Thyroid gland (tissue), 4 donors: ENCODE data around the gene ZNF518A. TPM values are rescaled to one million over a fixed set of nuclear protein-coding genes. Genes with fewer than 3 reads are reported as not detected.

ENCODE experiments used
- DNase-seq, 2 donors: peaks; one replicate each; pipeline ENCODE4 v3.0.0-alpha.2; 2019
- H3K27ac ChIP-seq, 3 donors: fragments of 200-600 bp; sonication (generic); 1 replicate in 2 of 3; 2 replicates in 1 of 3; pipeline ENCODE4 v1.5.1; 2016 to 2019; ENCODE audit warnings: mild to moderate bottlenecking in 1 of 3, moderate library complexity in 1 of 3
- H3K27me3 ChIP-seq: fragments of 200-600 bp; sonication (generic); one replicate; pipeline ENCODE4 v1.5.1; 2019
- H3K36me3 ChIP-seq, 2 donors: fragments of 200-600 bp; sonication (generic); one replicate each; pipeline ENCODE4 v1.5.1; 2016 to 2019
- H3K4me1 ChIP-seq, 2 donors: fragments of 200-600 bp; sonication (generic); one replicate each; pipeline ENCODE4 v1.5.1; 2017 to 2019
- H3K4me3 ChIP-seq, 3 donors: fragments of 200-600 bp; sonication (generic); replicated peaks in 1 of 3; 1 replicate in 2 of 3; 2 replicates in 1 of 3; pipeline ENCODE4 v1.5.1; 2016; ENCODE audit warnings: mild to moderate bottlenecking in 1 of 3
- H3K9me3 ChIP-seq: fragments of 200-600 bp; sonication (generic); one replicate; pipeline ENCODE4 v1.5.1; 2017
- POLR2A ChIP-seq, 2 donors: fragments of 450-650 bp; IDR thresholded peaks; one replicate each; pipeline ENCODE4 v1.6.1; 2017; ENCODE audit warnings: antibody characterized with exemption in 2 of 2, mild to moderate bottlenecking in 2 of 2, moderate library complexity in 1 of 2
- WGBS, 2 donors: methylation state at CpG; one replicate each; pipeline ENCODE4 v1.1.5; 2017; 5-methylcytosine and 5-hydroxymethylcytosine counted together
- intact Hi-C: fragments of 100-400 bp; cut with DNase I; formaldehyde crosslinking; loops from one replicate; pipeline ENCODE4 v1.15.1; 2023
- small RNA-seq: library from RNA; depleted of rRNA; stranded (forward); fragments of <200 nt; gene quantifications from one replicate; pipeline ENCODE3, GENCODE V24; 2016
- total RNA-seq, 4 donors: library from RNA; depleted of rRNA; stranded (reverse); fragments of >200 nt; gene quantifications; one replicate each; pipeline ENCODE4 v1.2.3, GENCODE V29; 2016
- TF ChIP-seq, protein P1 (sequence below), 6 experiments: fragments of 200-600 bp in 3 of 6; fragments of 450-650 bp in 3 of 6; sonication (generic) in 3 of 6; IDR thresholded peaks; one replicate each; pipeline ENCODE4 v1.5.1; 2016 to 2019; ENCODE audit warnings: antibody characterized with exemption in 6 of 6, mild to moderate bottlenecking in 2 of 6, inconsistent platforms in 1 of 6, moderate library complexity in 1 of 6

The ZNF518A gene
- total RNA-seq, 4 donors from 2014 or later: 31.1 to 43.5 (median 35.5) TPM

GRCh38 chr10:96208271-96208670 is 78.2 kb downstream of the ZNF518A start:
- peaks cover 0 to 4% of the 10 kb centered on the region in 2 donors for H3K36me3 ChIP-seq
- H3K4me3 ChIP-seq: no peak overlapping the region
- H3K9me3 ChIP-seq: no peaks in the 10 kb centered on the region
- intact Hi-C loops: no loop called here
- TF ChIP-seq, protein P1, sequence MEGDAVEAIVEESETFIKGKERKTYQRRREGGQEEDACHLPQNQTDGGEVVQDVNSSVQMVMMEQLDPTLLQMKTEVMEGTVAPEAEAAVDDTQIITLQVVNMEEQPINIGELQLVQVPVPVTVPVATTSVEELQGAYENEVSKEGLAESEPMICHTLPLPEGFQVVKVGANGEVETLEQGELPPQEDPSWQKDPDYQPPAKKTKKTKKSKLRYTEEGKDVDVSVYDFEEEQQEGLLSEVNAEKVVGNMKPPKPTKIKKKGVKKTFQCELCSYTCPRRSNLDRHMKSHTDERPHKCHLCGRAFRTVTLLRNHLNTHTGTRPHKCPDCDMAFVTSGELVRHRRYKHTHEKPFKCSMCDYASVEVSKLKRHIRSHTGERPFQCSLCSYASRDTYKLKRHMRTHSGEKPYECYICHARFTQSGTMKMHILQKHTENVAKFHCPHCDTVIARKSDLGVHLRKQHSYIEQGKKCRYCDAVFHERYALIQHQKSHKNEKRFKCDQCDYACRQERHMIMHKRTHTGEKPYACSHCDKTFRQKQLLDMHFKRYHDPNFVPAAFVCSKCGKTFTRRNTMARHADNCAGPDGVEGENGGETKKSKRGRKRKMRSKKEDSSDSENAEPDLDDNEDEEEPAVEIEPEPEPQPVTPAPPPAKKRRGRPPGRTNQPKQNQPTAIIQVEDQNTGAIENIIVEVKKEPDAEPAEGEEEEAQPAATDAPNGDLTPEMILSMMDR (IDR thresholded peaks at IDR 0.05): no peak
- no peak for TF ChIP-seq POLR2A (IDR thresholded peaks at IDR 0.05)
- H3K27me3 ChIP-seq: no peaks in the 10 kb centered on the region
- DNase-seq: no peak
- WGBS, 2 donors: 66 to 83% methylated on average over 2 of the region's 2 CpGs
- no peaks in the 10 kb centered on the region for H3K4me1 ChIP-seq
- H3K27ac ChIP-seq: no peak overlapping the region

DNA sequence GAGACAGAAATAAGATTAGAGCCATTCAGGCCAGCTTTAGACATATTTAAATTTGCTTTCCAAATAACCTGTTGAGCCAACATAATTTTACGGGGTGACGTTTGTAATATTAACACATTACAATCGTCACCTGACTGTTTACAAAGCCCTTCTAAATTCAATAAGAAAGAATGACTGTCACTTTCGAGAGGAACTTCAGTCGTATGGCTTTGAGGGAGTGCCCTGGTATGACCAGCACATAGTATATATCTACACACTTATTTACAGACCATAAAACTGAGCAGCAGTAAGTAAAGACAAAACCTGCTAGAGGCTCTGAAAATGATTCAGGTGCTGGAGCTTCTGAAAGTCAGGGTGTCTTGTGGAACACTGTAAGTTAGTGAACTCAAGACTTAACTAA is 78.8 kb downstream of the ZNF518A start:
- WGBS, 2 donors: 74 to 76% methylated on average over 5 of the region's 5 CpGs
- Histone ChIP-seq H3K36me3 (peaks cover 0 to 4% of the 10 kb centered on the region in 2 donors), H3K4me3 (no peak overlapping the region), H3K27me3 (no peaks in the 10 kb centered on the region), H3K9me3 (no peaks in the 10 kb centered on the region), H3K4me1 (no peaks in the 10 kb centered on the region), H3K27ac (no peak overlapping the region)
- DNase-seq: no peak
- TF ChIP-seq, protein P1 (IDR thresholded peaks at IDR 0.05): no peak
- no peak for TF ChIP-seq POLR2A (IDR thresholded peaks at IDR 0.05)
- intact Hi-C loops: no loop called here

- H3K27ac ChIP-seq: no peak overlapping the region
- intact Hi-C loops: no loop called here
- H3K36me3 ChIP-seq: peaks cover 0 to 6% of the 10 kb centered on the region in 2 donors
- no peaks in the 10 kb centered on the region for H3K4me1 ChIP-seq
- no peaks in the 10 kb centered on the region for H3K27me3 ChIP-seq
- TF ChIP-seq POLR2A (IDR thresholded peaks at IDR 0.05): no peak
- TF ChIP-seq, protein P1 (IDR thresholded peaks at IDR 0.05): no peak
- DNase-seq: no peak
- no peak overlapping the region for H3K4me3 ChIP-seq
- no peaks in the 10 kb centered on the region for H3K9me3 ChIP-seq
These were observed 81.7 kb downstream of the ZNF518A start for GRCh38 chr10:96211764-96212163.

- Histone ChIP-seq H3K27ac (no peak overlapping the region), H3K9me3 (no peaks in the 10 kb centered on the region), H3K27me3 (no peaks in the 10 kb centered on the region), H3K4me3 (no peak overlapping the region), H3K4me1 (no peaks in the 10 kb centered on the region), H3K36me3 (peaks cover 0 to 6% of the 10 kb centered on the region in 2 donors)
- intact Hi-C loops: no loop called here
- TF ChIP-seq, protein P1 (IDR thresholded peaks at IDR 0.05): no peak
- no peak for TF ChIP-seq POLR2A (IDR thresholded peaks at IDR 0.05)
- WGBS, 2 donors: 95 to 100% methylated on average over 1 of the region's 1 CpG
- DNase-seq: no peak
These were observed 82.8 kb downstream of the ZNF518A start for GRCh38 chr10:96212911-96213310.

Small RNAs within 50 kb of the gene (small RNA-seq; reads per million reads assigned to genes)
- gene RNU6-271P: not detected

Other genes with a start within 250 kb of the ZNF518A start
- 1 to 10 TPM; 1.2 to 2.3 (median 2.1) TPM for gene CC2D2B, start 222.3 kb upstream of the ZNF518A start, total RNA-seq
- gene CCNJ, start 86.7 kb upstream of the ZNF518A start, total RNA-seq: 10 to 100 TPM in 1 of 4 donors, 1 to 10 TPM in 3; 4.6 to 10.6 (median 5.8) TPM
- 10 to 100 TPM in 3 of 4 donors, 1 to 10 TPM in 1; 5.8 to 36.9 (median 25.7) TPM for gene BLNK, start 141.3 kb downstream of the ZNF518A start, total RNA-seq
- under 1 TPM in 1 of 4 donors, not detected in 3; 0.88 TPM for gene DNTT, start 174.1 kb downstream of the ZNF518A start, total RNA-seq
- gene OPALIN, start 228.7 kb downstream of the ZNF518A start, total RNA-seq: not detected